ENCODE data around the gene MADCAM1.

DNA sequence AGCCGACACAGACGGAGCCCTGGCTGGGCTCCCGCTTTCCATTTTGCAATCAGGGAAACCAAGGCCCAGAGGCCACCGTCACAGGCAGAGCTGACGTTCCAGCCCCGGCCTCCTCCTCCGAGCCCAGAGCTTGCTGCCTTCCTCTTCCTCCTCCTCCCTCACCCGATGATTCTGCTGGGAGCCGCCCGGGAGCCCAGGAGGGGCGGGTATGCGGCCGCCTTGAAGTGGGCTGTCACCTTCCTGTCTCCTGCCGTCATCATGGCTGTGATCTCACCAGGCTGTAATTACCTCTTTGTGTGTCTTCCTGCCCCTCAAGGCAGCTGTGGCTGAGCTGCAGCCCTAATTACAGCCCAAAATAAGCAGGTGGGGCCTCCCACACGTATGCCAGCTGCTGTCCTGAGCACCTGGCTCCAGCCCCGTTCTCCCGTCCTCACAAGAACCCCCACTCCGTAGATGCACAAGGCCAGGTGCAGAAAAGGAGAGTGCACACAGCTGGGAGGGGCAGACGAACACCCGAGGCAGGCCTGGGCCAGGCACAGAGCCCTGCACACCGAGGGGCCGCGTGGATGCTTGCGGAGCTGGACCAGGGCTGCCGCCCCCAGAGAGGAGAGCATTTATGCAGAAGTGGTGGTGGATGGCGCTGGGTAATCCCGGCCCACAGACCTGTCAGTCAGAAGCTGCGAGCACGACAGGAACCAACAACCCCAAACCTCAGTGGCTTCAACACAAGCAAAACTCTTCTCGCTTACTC, 15.0 kb downstream of the MADCAM1 start:
- TF ChIP-seq, protein P1, sequence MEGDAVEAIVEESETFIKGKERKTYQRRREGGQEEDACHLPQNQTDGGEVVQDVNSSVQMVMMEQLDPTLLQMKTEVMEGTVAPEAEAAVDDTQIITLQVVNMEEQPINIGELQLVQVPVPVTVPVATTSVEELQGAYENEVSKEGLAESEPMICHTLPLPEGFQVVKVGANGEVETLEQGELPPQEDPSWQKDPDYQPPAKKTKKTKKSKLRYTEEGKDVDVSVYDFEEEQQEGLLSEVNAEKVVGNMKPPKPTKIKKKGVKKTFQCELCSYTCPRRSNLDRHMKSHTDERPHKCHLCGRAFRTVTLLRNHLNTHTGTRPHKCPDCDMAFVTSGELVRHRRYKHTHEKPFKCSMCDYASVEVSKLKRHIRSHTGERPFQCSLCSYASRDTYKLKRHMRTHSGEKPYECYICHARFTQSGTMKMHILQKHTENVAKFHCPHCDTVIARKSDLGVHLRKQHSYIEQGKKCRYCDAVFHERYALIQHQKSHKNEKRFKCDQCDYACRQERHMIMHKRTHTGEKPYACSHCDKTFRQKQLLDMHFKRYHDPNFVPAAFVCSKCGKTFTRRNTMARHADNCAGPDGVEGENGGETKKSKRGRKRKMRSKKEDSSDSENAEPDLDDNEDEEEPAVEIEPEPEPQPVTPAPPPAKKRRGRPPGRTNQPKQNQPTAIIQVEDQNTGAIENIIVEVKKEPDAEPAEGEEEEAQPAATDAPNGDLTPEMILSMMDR (IDR thresholded peaks at IDR 0.05): no peak
- TF ChIP-seq EZH2 (IDR thresholded peaks at IDR 0.05; ENCODE audit: borderline replicate concordance, insufficient read depth, low read depth, low read length, poor library complexity, severe bottlenecking): no peak

Data from B cell (primary cell).